HCT116 (cell line): ENCODE results near the gene LIMA1. TPM values are rescaled to one million over a fixed set of nuclear protein-coding genes. Genes with fewer than 3 reads are reported as not detected.

ENCODE experiments used
- ATAC-seq: fragments of 200-7000 bp; cut with Tn5 transposase; 2 replicates; pipeline ENCODE4 v1.9.1; 2020; ENCODE audit warnings: mild to moderate bottlenecking, moderate library complexity
- BruUV-seq: library from RNA; stranded (reverse); fragments of 400-500 nt; replicated peaks from 2 replicates; lab custom pipeline; 2021; lab: Mats Ljungman, UMichigan
- CTCF ChIA-PET: fragments of 300-600 bp; sonication (Branson Sonifier 250); formaldehyde crosslinking; loops from one replicate; lab custom pipeline; 2021; ENCODE audit warnings: antibody characterized with exemption; lab: Charles Lee
- POLR2A ChIA-PET: fragments of 300-600, 350-600 bp; sonication (Branson Sonifier 250); formaldehyde crosslinking; loops from one replicate; lab custom pipeline; 2021; ENCODE audit warnings: antibody characterized with exemption; lab: Charles Lee
- RAD21 ChIA-PET, 2 experiments: fragments of 300-600 bp; sonication (Branson Sonifier 250); formaldehyde crosslinking; loops; one replicate each; lab custom pipeline; 2023; ENCODE audit warnings: low total read pairs in 2 of 2; ENCODE audit not compliant: uncharacterized antibody in 2 of 2, unreplicated experiment in 2 of 2, low non-redundant PET in 1 of 2; lab: Charles Lee
- DNase-seq: peaks from one replicate; pipeline ENCODE4 v3.0.0-alpha.2; 2010; ENCODE audit warnings: low read depth, low spot score
- H2AFZ ChIP-seq: fragments of 200-600 bp; shearing (Covaris generic), sonication (generic); 2 replicates; pipeline ENCODE4 v1.6.1; 2017; ENCODE audit warnings: low read depth, mixed run types, mixed read lengths, antibody characterized with exemption, low read length; ENCODE audit not compliant: poor library complexity, severe bottlenecking
- H3K27ac ChIP-seq: 2 replicates; pipeline ENCODE4 v1.5.1; 2012; ENCODE audit warnings: low read depth, low read length
- H3K27me3 ChIP-seq: fragments of 200-600 bp; sonication (generic); 2 replicates; pipeline ENCODE4 v1.6.1; 2016; ENCODE audit warnings: mixed run types, low read length, mixed read lengths; ENCODE audit not compliant: insufficient read depth
- H3K36me3 ChIP-seq, 2 experiments: fragments of 200-500 bp in 1 of 2; fragments of 200-600 bp in 1 of 2; sonication (Bioruptor generic) in 1 of 2; sonication (generic) in 1 of 2; 2 replicates each; pipeline versions ENCODE4 v1.5.1 to v1.6.1; 2014 to 2016; ENCODE audit warnings: low read length in 2 of 2, inconsistent platforms in 1 of 2, mixed read lengths in 1 of 2, mixed run types in 1 of 2; ENCODE audit not compliant: insufficient read depth in 2 of 2, control insufficient read depth in 1 of 2
- H3K4me1 ChIP-seq, 2 experiments: fragments of 200-600 bp in 1 of 2; sonication (generic) in 1 of 2; 2 replicates each; pipeline versions ENCODE4 v1.5.1 to v1.6.1; 2012 to 2017; ENCODE audit warnings: low read length in 2 of 2, inconsistent platforms in 1 of 2, mild to moderate bottlenecking in 1 of 2, mixed read lengths in 1 of 2, mixed run types in 1 of 2, moderate library complexity in 1 of 2; ENCODE audit not compliant: insufficient read depth in 2 of 2, control insufficient read depth in 1 of 2
- H3K4me2 ChIP-seq: fragments of 200-600 bp; sonication (generic); 2 replicates; pipeline ENCODE4 v1.6.1; 2017; ENCODE audit warnings: mixed run types, low read length, mixed read lengths
- H3K4me3 ChIP-seq, 2 experiments: fragments of 200-600 bp in 1 of 2; sonication (generic) in 1 of 2; replicated peaks in 1 of 2; 2 replicates each; pipeline ENCODE4 v1.5.1; 2011 to 2016; ENCODE audit warnings: low read length in 2 of 2, control low read depth in 1 of 2, low read depth in 1 of 2, mild to moderate bottlenecking in 1 of 2, mixed read lengths in 1 of 2, mixed run types in 1 of 2
- H3K79me2 ChIP-seq: fragments of 200-600 bp; sonication (generic); 2 replicates; pipeline ENCODE4 v1.6.1; 2017; ENCODE audit warnings: mild to moderate bottlenecking, mixed run types, low read length, moderate library complexity, mixed read lengths; ENCODE audit not compliant: insufficient read depth
- H3K9ac ChIP-seq: fragments of 200-600 bp; sonication (generic); 2 replicates; pipeline ENCODE4 v1.6.1; 2016; ENCODE audit warnings: low read length, mixed read lengths
- H3K9me2 ChIP-seq: fragments of 200-600 bp; sonication (generic), shearing (Covaris generic); 2 replicates; pipeline ENCODE4 v1.6.1; 2017; ENCODE audit warnings: mixed run types, mild to moderate bottlenecking, moderate library complexity; ENCODE audit not compliant: insufficient read depth
- H3K9me3 ChIP-seq, 2 experiments: fragments of 200-500 bp in 1 of 2; fragments of 200-600 bp in 1 of 2; sonication (Bioruptor generic) in 1 of 2; sonication (generic) in 1 of 2; 2 replicates each; pipeline ENCODE4 v1.6.1; 2014 to 2017; ENCODE audit warnings: low read length in 2 of 2, mixed read lengths in 2 of 2, inconsistent platforms in 1 of 2, low read depth in 1 of 2, mild to moderate bottlenecking in 1 of 2, mixed run types in 1 of 2, moderate library complexity in 1 of 2; ENCODE audit not compliant: control insufficient read depth in 1 of 2, insufficient read depth in 1 of 2
- H4K20me1 ChIP-seq: fragments of 200-600 bp; sonication (generic), shearing (Covaris generic); 2 replicates; pipeline ENCODE4 v1.6.1; 2017; ENCODE audit warnings: mixed run types, mild to moderate bottlenecking, moderate library complexity; ENCODE audit not compliant: insufficient read depth
- CBX3 ChIP-seq: IDR thresholded peaks from 2 replicates; pipeline ENCODE4 v1.6.1; 2012; ENCODE audit warnings: low read depth
- CEBPB ChIP-seq: IDR thresholded peaks from 2 replicates; pipeline ENCODE4 v1.6.1; 2012; ENCODE audit warnings: low read depth
- EGR1 ChIP-seq: IDR thresholded peaks from 2 replicates; pipeline ENCODE4 v1.6.1; 2012; ENCODE audit warnings: low read depth
- ELF1 ChIP-seq: IDR thresholded peaks from 2 replicates; pipeline ENCODE4 v1.6.1; 2012; ENCODE audit warnings: low read depth, borderline replicate concordance
- EZH2 ChIP-seq: fragments of 200-600 bp; sonication (generic); IDR thresholded peaks from 2 replicates; pipeline ENCODE4 v1.6.1; 2017; ENCODE audit warnings: antibody characterized with exemption, mixed run types
- FOSL1 ChIP-seq: IDR thresholded peaks from 2 replicates; pipeline ENCODE4 v1.6.1; 2012; ENCODE audit warnings: low read depth
- JUND ChIP-seq: IDR thresholded peaks from 2 replicates; pipeline ENCODE4 v1.6.1; 2012
- MAX ChIP-seq: IDR thresholded peaks from 2 replicates; pipeline ENCODE4 v1.6.1; 2012
- POLR2A ChIP-seq: IDR thresholded peaks from 2 replicates; pipeline ENCODE4 v1.7.0; 2011; ENCODE audit warnings: borderline replicate concordance; ENCODE audit not compliant: insufficient read depth, insufficient read length; ENCODE audit errors: extremely low read depth
- POLR2AphosphoS5 ChIP-seq: IDR thresholded peaks from 2 replicates; pipeline ENCODE4 v1.6.1; 2011; ENCODE audit warnings: mild to moderate bottlenecking, low read depth, low read length, moderate library complexity
- REST ChIP-seq: IDR thresholded peaks from 2 replicates; pipeline ENCODE4 v1.6.1; 2012; ENCODE audit warnings: low read depth
- SIN3A ChIP-seq: IDR thresholded peaks from 2 replicates; pipeline ENCODE4 v1.6.1; 2012; ENCODE audit warnings: low read depth
- SP1 ChIP-seq: IDR thresholded peaks from 2 replicates; pipeline ENCODE4 v1.6.1; 2012; ENCODE audit warnings: low read depth
- SRF ChIP-seq: IDR thresholded peaks from 2 replicates; pipeline ENCODE4 v1.6.1; 2012; ENCODE audit warnings: low read depth
- TCF7L2 ChIP-seq: IDR thresholded peaks from 2 replicates; pipeline ENCODE4 v1.7.0; 2011; ENCODE audit warnings: borderline replicate concordance, inconsistent platforms; ENCODE audit not compliant: insufficient read depth, insufficient read length; ENCODE audit errors: extremely low read depth
- YY1 ChIP-seq: IDR thresholded peaks from 2 replicates; pipeline ENCODE4 v1.6.1; 2011; ENCODE audit warnings: low read length, low read depth, moderate library complexity, mild to moderate bottlenecking; ENCODE audit not compliant: insufficient replicate concordance; ENCODE audit errors: extremely low read depth
- ZBTB33 ChIP-seq: IDR thresholded peaks from 2 replicates; pipeline ENCODE4 v1.6.1; 2011; ENCODE audit warnings: mild to moderate bottlenecking, low read length, moderate library complexity; ENCODE audit not compliant: insufficient replicate concordance; ENCODE audit errors: extremely low read depth
- intact Hi-C: fragments of 100-400 bp; cut with micrococcal nuclease; formaldehyde crosslinking; loops from 2 replicates; pipeline ENCODE4 v1.10.0; 2022
- total RNA-seq: library from RNA; stranded (reverse); gene quantifications from one replicate; pipeline ENCODE4 v1.2.1, GENCODE V29; 2021; ENCODE audit not compliant: unreplicated experiment
- TF ChIP-seq, protein P1 (sequence below), 3 experiments: fragments of 200-600 bp in 1 of 3; sonication (generic) in 1 of 3; IDR thresholded peaks in 2 of 3; conservative IDR thresholded peaks in 1 of 3; 2 replicates each; pipeline ENCODE4 v1.5.1; 2012 to 2017; ENCODE audit warnings: low read depth in 2 of 3, low read length in 2 of 3, antibody characterized with exemption in 1 of 3, borderline replicate concordance in 1 of 3, control low read depth in 1 of 3, mild to moderate bottlenecking in 1 of 3, mixed read lengths in 1 of 3, mixed run types in 1 of 3, moderate library complexity in 1 of 3; ENCODE audit not compliant: insufficient read depth in 1 of 3
- TF ChIP-seq, protein P2 (sequence below): IDR thresholded peaks from 2 replicates; pipeline ENCODE4 v1.6.1; 2012

Gene LIMA1
- total RNA-seq, 1 experiment from 2014 or later = 79.6 TPM

DNA sequence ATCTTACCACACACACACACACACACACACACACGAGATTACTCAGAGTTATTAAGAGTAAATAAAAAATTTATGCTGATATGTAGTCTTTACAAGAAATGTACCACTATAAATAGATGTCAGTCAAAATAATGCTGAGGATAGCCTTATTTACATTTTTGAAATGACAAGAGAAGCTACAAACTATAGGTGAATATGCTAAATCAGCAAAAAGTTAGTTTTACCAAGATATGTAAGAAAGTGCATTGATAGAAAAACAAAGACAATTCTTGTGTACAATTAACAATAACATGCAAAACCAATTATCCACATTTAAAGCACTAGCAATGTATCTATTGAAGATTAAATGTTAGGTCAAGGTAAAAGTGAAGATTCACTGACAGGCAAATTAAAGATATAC, 69.3 kb downstream of the LIMA1 start (continued):
- TF ChIP-seq MAX (no peak), EZH2 (no peak), POLR2AphosphoS5 (no peak), ELF1 (no peak), POLR2A (no peak)
- TF ChIP-seq, protein P1, sequence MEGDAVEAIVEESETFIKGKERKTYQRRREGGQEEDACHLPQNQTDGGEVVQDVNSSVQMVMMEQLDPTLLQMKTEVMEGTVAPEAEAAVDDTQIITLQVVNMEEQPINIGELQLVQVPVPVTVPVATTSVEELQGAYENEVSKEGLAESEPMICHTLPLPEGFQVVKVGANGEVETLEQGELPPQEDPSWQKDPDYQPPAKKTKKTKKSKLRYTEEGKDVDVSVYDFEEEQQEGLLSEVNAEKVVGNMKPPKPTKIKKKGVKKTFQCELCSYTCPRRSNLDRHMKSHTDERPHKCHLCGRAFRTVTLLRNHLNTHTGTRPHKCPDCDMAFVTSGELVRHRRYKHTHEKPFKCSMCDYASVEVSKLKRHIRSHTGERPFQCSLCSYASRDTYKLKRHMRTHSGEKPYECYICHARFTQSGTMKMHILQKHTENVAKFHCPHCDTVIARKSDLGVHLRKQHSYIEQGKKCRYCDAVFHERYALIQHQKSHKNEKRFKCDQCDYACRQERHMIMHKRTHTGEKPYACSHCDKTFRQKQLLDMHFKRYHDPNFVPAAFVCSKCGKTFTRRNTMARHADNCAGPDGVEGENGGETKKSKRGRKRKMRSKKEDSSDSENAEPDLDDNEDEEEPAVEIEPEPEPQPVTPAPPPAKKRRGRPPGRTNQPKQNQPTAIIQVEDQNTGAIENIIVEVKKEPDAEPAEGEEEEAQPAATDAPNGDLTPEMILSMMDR (IDR thresholded peaks at IDR 0.05 in 2 of 3, conservative IDR thresholded peaks at IDR 0.05 in 1 of 3; ENCODE audit: borderline replicate concordance in 1 of 3, insufficient read depth in 1 of 3, low read depth in 2 of 3, low read length in 2 of 3) = no peak

DNA sequence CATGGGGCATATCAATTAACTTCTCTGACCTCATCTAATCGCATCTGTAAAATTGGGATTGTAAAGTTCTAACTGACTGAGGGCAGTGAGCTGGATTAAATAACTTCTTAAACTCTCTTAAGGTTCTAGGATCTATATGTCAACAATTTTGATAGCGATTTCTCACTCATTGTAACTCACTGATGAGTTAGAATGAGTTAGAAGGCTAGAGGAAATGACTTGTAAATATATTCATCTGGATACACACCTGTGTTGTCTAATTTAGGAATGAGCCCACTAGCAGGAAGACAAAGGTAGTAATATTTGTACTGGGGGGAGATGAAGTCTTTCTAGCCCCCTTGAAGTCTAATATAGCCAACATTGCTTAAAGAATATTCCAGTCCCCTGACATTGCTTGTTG, 69.9 kb downstream of the LIMA1 start:
- H4K20me1 ChIP-seq = no peaks in the 10 kb centered on the region
- H3K27ac ChIP-seq = no peak overlapping the region
- DNase-seq (no peak), ATAC-seq (no peak)
- no peaks in the 10 kb centered on the region for H3K9me2 ChIP-seq
- ChIA-PET CTCF (interaction anchor here (1.1 kb wide), 1 partner anchor 38 kb away, joined by 3 read pairs; no protein-coding TSS in a partner anchor), POLR2A (no interaction called here), RAD21 (no interaction called here)
- peaks cover 0 to 14% of the 10 kb centered on the region in 2 experiments; a peak in 1 of 4 replicates for H3K36me3 ChIP-seq
- BruUV-seq = no TSS peak
- H3K27me3 ChIP-seq = no peaks in the 10 kb centered on the region
- intact Hi-C loops = no loop called here
- no peak overlapping the region for H3K4me3 ChIP-seq
- H2AFZ ChIP-seq = no peak overlapping the region
- H3K9ac ChIP-seq = peak overlapping the region; percentile 13
- H3K9me3 ChIP-seq = no peaks in the 10 kb centered on the region
- H3K79me2 ChIP-seq = peaks cover 91% of the 10 kb centered on the region
- H3K4me1 ChIP-seq = peaks cover 21 to 86% of the 10 kb centered on the region in 2 experiments
- no peak overlapping the region for H3K4me2 ChIP-seq
- no peak for TF ChIP-seq SIN3A
- TF ChIP-seq MAX = no peak
- TF ChIP-seq CEBPB = no peak
- TF ChIP-seq SRF = no peak
- TF ChIP-seq REST = no peak
- TF ChIP-seq, protein P2, sequence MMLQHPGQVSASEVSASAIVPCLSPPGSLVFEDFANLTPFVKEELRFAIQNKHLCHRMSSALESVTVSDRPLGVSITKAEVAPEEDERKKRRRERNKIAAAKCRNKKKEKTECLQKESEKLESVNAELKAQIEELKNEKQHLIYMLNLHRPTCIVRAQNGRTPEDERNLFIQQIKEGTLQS = no peak
- no peak for TF ChIP-seq CBX3
- TF ChIP-seq ELF1 = no peak
- no peak for TF ChIP-seq YY1
- TF ChIP-seq TCF7L2 = no peak
- TF ChIP-seq EGR1 = no peak
- no peak for TF ChIP-seq FOSL1
- TF ChIP-seq SP1 = no peak
- no peak for TF ChIP-seq ZBTB33
- TF ChIP-seq JUND = no peak
